H9 (cell line): ENCODE results near the gene LDB2. TPM values are rescaled to one million over a fixed set of nuclear protein-coding genes. Genes with fewer than 3 reads are reported as not detected.

Source experiments
- DNase-seq: peaks from one replicate; pipeline ENCODE4 v3.0.0-alpha.2; 2017
- H2AFZ ChIP-seq: one replicate; pipeline ENCODE4 v1.6.1; 2013; ENCODE audit warnings: mild to moderate bottlenecking, low read length, control low read depth, moderate library complexity
- H2AK5ac ChIP-seq: 2 replicates; pipeline ENCODE4 v1.6.1; 2013; ENCODE audit warnings: low read length, control low read depth, mixed read lengths; ENCODE audit not compliant: insufficient read length
- H2BK120ac ChIP-seq: one replicate; pipeline ENCODE4 v1.6.1; 2013; ENCODE audit warnings: low read depth, mild to moderate bottlenecking, low read length, control low read depth, inconsistent platforms; ENCODE audit not compliant: poor library complexity, severe bottlenecking
- H2BK12ac ChIP-seq: 2 replicates; pipeline ENCODE4 v1.6.1; 2013; ENCODE audit warnings: low read length, control low read depth, mixed read lengths, low read depth; ENCODE audit not compliant: insufficient read length
- H2BK15ac ChIP-seq: 2 replicates; pipeline ENCODE4 v1.6.1; 2013; ENCODE audit warnings: low read depth, low read length, control low read depth
- H2BK20ac ChIP-seq: one replicate; pipeline ENCODE4 v1.6.1; 2013; ENCODE audit warnings: low read depth, mild to moderate bottlenecking, low read length, control low read depth, inconsistent platforms; ENCODE audit not compliant: poor library complexity, severe bottlenecking
- H2BK5ac ChIP-seq: 2 replicates; pipeline ENCODE4 v1.6.1; 2013; ENCODE audit warnings: low read length, control low read depth, mixed read lengths; ENCODE audit not compliant: insufficient read length
- H3K14ac ChIP-seq: 2 replicates; pipeline ENCODE4 v1.6.1; 2013; ENCODE audit warnings: low read length, control low read depth; ENCODE audit not compliant: insufficient read depth
- H3K18ac ChIP-seq: 2 replicates; pipeline ENCODE4 v1.6.1; 2013; ENCODE audit warnings: low read depth, mild to moderate bottlenecking, mixed read lengths, low read length, control low read depth; ENCODE audit not compliant: insufficient read length
- H3K23ac ChIP-seq: 2 replicates; pipeline ENCODE4 v1.6.1; 2013; ENCODE audit warnings: low read length, control low read depth, mixed read lengths, low read depth; ENCODE audit not compliant: insufficient read length
- H3K23me2 ChIP-seq: 2 replicates; pipeline ENCODE4 v1.6.1; 2013; ENCODE audit warnings: low read depth, mild to moderate bottlenecking, mixed read lengths, low read length, control low read depth; ENCODE audit not compliant: insufficient read length, poor library complexity, severe bottlenecking
- H3K27ac ChIP-seq: 2 replicates; pipeline ENCODE4 v1.5.1; 2013; ENCODE audit warnings: low read length, control low read depth, mixed read lengths, low read depth; ENCODE audit not compliant: insufficient read length
- H3K27me3 ChIP-seq: 2 replicates; pipeline ENCODE4 v1.6.1; 2013; ENCODE audit warnings: low read length, control low read depth, inconsistent platforms; ENCODE audit not compliant: insufficient read depth
- H3K4ac ChIP-seq: 2 replicates; pipeline ENCODE4 v1.6.1; 2013; ENCODE audit warnings: low read depth, mild to moderate bottlenecking, control low read depth, inconsistent platforms, low read length, moderate library complexity
- H3K4me1 ChIP-seq: 2 replicates; pipeline ENCODE4 v1.6.1; 2013; ENCODE audit warnings: low read length, control low read depth, inconsistent platforms; ENCODE audit not compliant: insufficient read depth
- H3K4me2 ChIP-seq: 2 replicates; pipeline ENCODE4 v1.6.1; 2013; ENCODE audit warnings: low read length, control low read depth, mixed read lengths; ENCODE audit not compliant: insufficient read length, insufficient read depth
- H3K56ac ChIP-seq: 2 replicates; pipeline ENCODE4 v1.6.1; 2013; ENCODE audit warnings: low read depth, mild to moderate bottlenecking, mixed read lengths, low read length, control low read depth; ENCODE audit not compliant: insufficient read length
- H3K79me1 ChIP-seq: 2 replicates; pipeline ENCODE4 v1.6.1; 2013; ENCODE audit warnings: low read depth, mild to moderate bottlenecking, moderate library complexity, low read length, control low read depth, inconsistent platforms; ENCODE audit not compliant: insufficient read depth, poor library complexity, severe bottlenecking
- H3K79me2 ChIP-seq: 2 replicates; pipeline ENCODE4 v1.6.1; 2013; ENCODE audit warnings: low read length, control low read depth, inconsistent platforms; ENCODE audit not compliant: insufficient read depth
- H3K9ac ChIP-seq: 2 replicates; pipeline ENCODE4 v1.6.1; 2013; ENCODE audit warnings: low read length, control low read depth, mixed read lengths; ENCODE audit not compliant: insufficient read length; ENCODE audit errors: extremely low read depth
- H3K9me3 ChIP-seq: one replicate; pipeline ENCODE4 v1.6.1; 2013; ENCODE audit warnings: low read depth, low read length, inconsistent platforms; ENCODE audit not compliant: control insufficient read depth
- H3T11ph ChIP-seq: one replicate; pipeline ENCODE4 v1.6.1; 2013; ENCODE audit warnings: mild to moderate bottlenecking, low read length, control low read depth, inconsistent platforms
- H4K20me1 ChIP-seq: one replicate; pipeline ENCODE4 v1.6.1; 2013; ENCODE audit not compliant: control insufficient read depth, insufficient read length, insufficient read depth
- H4K5ac ChIP-seq: 2 replicates; pipeline ENCODE4 v1.6.1; 2013; ENCODE audit warnings: low read depth, mild to moderate bottlenecking, mixed read lengths, low read length, control low read depth; ENCODE audit not compliant: insufficient read length
- H4K8ac ChIP-seq: replicated peaks from 2 replicates; pipeline ENCODE4 v1.6.1; 2013; ENCODE audit warnings: low read length, control low read depth, mixed read lengths, low read depth; ENCODE audit not compliant: insufficient read length
- H4K91ac ChIP-seq: 2 replicates; pipeline ENCODE4 v1.6.1; 2013; ENCODE audit warnings: low read depth, mild to moderate bottlenecking, moderate library complexity, mixed read lengths, low read length, control low read depth; ENCODE audit not compliant: insufficient read length
- H3K27ac Mint-ChIP-seq, 3 experiments: 2 replicates in 2 of 3; 3 replicates in 1 of 3; pipeline ENCODE4 v1.8.0; 2020 to 2021; ENCODE audit warnings: mixed read lengths in 3 of 3, mild to moderate bottlenecking in 1 of 3, moderate library complexity in 1 of 3
- H3K27me3 Mint-ChIP-seq: 2 replicates; pipeline ENCODE4 v1.8.0; 2021; ENCODE audit warnings: low read depth, mild to moderate bottlenecking, moderate library complexity, mixed read lengths
- H3K36me3 Mint-ChIP-seq, 3 experiments: 2 replicates in 2 of 3; 3 replicates in 1 of 3; pipeline ENCODE4 v1.8.0; 2020 to 2021; ENCODE audit warnings: low read depth in 3 of 3, mixed read lengths in 3 of 3; ENCODE audit not compliant: insufficient read depth in 1 of 3
- H3K4me1 Mint-ChIP-seq, 2 experiments: 2 replicates each; pipeline ENCODE4 v1.8.0; 2020; ENCODE audit warnings: mixed read lengths in 2 of 2
- H3K4me3 Mint-ChIP-seq, 2 experiments: 2 replicates in 1 of 2; 3 replicates in 1 of 2; pipeline ENCODE4 v1.8.0; 2020 to 2021; ENCODE audit warnings: mild to moderate bottlenecking in 2 of 2, mixed read lengths in 2 of 2, moderate library complexity in 1 of 2
- H3K9me3 Mint-ChIP-seq, 2 experiments: 2 replicates in 1 of 2; 3 replicates in 1 of 2; pipeline ENCODE4 v1.8.0; 2020; ENCODE audit warnings: mild to moderate bottlenecking in 2 of 2, mixed read lengths in 2 of 2, moderate library complexity in 1 of 2
- CTCF ChIP-seq: fragments of 200-600 bp; sonication (generic); conservative IDR thresholded peaks from 3 replicates; pipeline ENCODE4 v1.8.0; 2021; ENCODE audit warnings: antibody characterized with exemption, mild to moderate bottlenecking
- WGBS: extraction: QIAGEN DNeasy Blood & Tissue Kit; methylation state at CpG from one replicate; pipeline ENCODE4 v1.1.7; 2013; ENCODE audit warnings: missing lambda C conversion rate, low lambda C conversion rate, mixed read lengths; ENCODE audit not compliant: insufficient read length; ENCODE audit errors: extremely low coverage; 5-methylcytosine and 5-hydroxymethylcytosine counted together
- total RNA-seq: library from RNA; stranded (reverse); gene quantifications from 2 replicates; pipeline ENCODE4 v1.2.1, GENCODE V29; 2021

LDB2 gene
- total RNA-seq, 1 experiment from 2014 or later: 22.5 TPM

GRCh38 chr4:16489226-16489625 is 409.2 kb downstream of the LDB2 start:
- Histone ChIP-seq H3K27ac (no peak overlapping the region), H4K91ac (no peak overlapping the region), H2AFZ (no peak overlapping the region), H3K23ac (no peak overlapping the region), H3T11ph (no peak overlapping the region), H3K14ac (no peak overlapping the region), H2BK12ac (no peak overlapping the region), H4K5ac (no peak overlapping the region), H2BK15ac (no peak overlapping the region), H3K79me1 (no peaks in the 10 kb centered on the region), H3K79me2 (no peaks in the 10 kb centered on the region), H3K4ac (no peak overlapping the region), H4K20me1 (no peaks in the 10 kb centered on the region), H3K23me2 (no peaks in the 10 kb centered on the region), H2BK20ac (no peak overlapping the region), H2BK5ac (no peak overlapping the region), H2AK5ac (no peak overlapping the region), H3K9me3 (no peaks in the 10 kb centered on the region), H3K4me1 (no peaks in the 10 kb centered on the region), H3K27me3 (no peaks in the 10 kb centered on the region), H3K4me2 (no peak overlapping the region), H3K56ac (no peak overlapping the region), H2BK120ac (no peak overlapping the region), H3K9ac (no peak overlapping the region), H4K8ac (no peak overlapping the region), H3K18ac (no peak overlapping the region)
- Mint-ChIP-seq H3K4me3 (no peak overlapping the region), H3K27ac (no peak overlapping the region), H3K36me3 (peaks cover 0 to 4% (median 2%) of the 10 kb centered on the region in 3 experiments; a peak in 3 of 7 replicates), H3K4me1 (no peaks in the 10 kb centered on the region), H3K9me3 (peaks cover 0 to 4% of the 10 kb centered on the region in 2 experiments; a peak in 4 of 5 replicates), H3K27me3 (peaks cover 2% of the 10 kb centered on the region; the same call in 1 of the 2 replicates)
- WGBS: no CpG with 5 or more reads among the region's 3 CpGs
- DNase-seq: no peak
- TF ChIP-seq CTCF: no peak
